ENCODE results near the gene YIF1B.
A peak's percentile ranks its signal among the peaks of the same experiment; 100 is the strongest.

The YIF1B gene

DNA sequence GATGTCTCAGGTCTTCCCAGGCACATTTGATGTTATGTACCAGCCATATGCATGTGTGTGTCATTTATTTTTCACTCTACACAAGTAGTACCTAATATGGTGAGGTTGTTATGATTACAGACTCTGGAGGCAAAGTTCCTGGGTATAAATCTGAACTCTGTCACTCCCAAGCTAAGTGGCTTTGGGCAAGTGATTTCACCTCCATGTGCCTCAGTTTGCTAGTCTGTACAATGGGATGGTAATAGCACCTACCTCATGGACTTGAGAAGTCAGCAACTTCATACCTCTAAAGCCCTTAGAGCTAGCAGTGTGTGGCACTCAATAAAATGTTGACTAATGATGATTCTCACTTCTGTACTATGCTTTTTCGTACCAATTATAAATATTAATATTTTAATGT, 16.0 kb upstream of the YIF1B start:
- no peak for DNase-seq

DNA sequence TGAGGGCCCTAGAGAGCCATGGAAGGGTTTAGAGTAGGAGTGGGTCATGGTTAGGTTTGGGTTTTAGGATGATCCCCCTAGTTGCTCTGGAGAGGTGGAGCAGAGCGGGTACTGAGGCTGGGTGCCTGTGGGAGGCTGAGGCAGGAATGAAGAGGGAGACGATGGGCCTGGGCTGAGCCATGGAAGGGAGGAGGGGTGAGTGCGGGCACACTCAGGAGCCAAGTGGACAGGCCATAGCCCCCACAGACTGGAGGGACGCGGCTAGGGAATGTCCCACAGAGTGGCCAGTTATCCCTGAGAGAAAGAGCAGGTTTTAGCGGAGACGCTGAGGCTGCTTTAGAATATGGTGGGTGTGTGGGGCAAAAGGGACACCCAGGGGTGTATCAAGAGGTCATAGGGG, 13.9 kb upstream of the YIF1B start:
- DNase-seq: no peak

DNA sequence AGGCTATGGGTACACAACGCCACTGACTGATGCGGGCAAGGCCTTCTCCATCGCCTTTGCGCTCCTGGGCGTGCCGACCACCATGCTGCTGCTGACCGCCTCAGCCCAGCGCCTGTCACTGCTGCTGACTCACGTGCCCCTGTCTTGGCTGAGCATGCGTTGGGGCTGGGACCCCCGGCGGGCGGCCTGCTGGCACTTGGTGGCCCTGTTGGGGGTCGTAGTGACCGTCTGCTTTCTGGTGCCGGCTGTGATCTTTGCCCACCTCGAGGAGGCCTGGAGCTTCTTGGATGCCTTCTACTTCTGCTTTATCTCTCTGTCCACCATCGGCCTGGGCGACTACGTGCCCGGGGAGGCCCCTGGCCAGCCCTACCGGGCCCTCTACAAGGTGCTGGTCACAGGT, 10.8 kb upstream of the YIF1B start:
- no peak for DNase-seq

DNA sequence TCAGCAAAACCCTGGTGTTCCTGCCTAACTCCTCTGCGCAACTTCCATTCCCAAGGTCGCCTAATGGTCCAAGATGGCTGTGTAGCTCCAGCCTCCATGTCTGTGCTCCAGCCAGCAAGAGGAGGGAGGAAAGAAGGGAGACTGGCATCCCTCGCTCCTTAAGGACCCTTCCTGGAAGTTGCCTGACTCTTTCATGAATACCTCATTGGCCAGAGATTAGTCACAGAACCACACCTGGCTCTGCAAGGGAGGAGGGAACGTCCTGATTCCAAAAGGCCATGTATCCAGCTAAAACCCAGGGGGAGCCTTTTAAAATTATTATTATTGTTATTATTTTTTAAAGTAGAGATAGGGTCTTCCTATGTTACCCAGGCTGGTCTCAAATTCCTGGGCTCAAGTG, 8.7 kb upstream of the YIF1B start:
- DNase-seq: no peak

DNA sequence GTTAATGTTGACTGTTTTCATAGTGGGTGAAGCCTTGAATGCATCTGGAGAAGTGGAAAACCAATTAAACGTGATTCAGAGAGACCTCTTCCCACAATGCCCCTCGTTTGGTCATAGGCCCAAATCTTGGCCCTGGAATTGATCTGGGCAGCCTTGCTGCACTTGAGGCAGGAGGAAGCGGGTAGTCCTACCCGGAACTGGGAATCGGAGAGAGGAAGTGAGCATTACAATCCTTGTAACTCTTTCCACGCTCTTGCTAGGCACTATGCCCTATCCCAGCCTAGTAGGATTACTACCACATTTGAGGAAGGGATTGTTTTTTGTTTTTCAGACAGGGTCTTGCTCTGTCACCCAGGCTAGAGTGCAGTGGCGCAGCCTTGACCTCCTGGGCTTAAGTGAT, 7.5 kb upstream of the YIF1B start:
- DNase-seq: no peak

DNA sequence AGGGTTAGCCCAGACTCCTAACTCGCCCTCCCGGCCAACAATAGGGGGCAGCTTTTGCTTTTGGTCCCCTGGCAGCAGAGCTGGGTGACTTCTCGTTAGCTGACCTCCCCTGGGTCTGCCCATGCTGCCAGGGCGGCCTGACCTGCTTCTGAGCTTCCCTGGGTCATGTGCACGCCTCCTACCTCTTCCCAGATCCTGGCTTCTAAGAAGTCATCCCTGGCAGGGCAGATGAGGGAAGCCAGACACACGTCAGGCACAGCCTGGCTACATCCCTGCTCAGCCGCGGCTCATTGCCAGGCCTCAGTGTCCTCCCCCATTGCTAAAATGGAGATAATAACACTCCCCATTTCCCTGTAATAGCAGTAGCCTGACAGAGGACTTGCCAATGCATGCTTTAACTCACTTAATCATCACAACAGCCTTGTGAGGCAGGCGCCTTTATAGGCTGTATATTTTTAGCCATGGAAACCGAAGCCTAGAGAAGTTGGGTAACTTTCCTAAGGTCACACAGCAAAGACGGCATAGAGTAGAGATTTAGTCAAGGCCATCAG, 6.0 kb upstream of the YIF1B start:
- DNase-seq: no peak

DNA sequence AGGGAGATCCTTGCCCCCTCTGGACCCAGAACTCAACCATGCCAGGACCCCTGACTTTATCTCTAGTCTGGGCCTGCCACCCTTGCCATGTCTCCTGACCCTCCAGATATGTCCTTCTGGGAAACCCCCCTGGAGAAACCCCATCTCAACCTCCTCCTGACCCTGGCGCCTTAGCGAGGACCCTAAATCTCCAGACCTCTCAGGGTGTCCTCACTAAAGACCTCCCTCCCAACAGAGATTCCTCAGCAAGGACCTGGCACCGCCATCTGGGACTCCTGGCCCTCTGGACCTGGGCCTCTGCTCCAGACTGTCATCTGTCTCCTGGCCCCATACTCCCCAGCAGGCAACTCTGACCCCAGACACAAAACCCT, 5.2 kb upstream of the YIF1B start:
- DNase-seq: no peak

DNA sequence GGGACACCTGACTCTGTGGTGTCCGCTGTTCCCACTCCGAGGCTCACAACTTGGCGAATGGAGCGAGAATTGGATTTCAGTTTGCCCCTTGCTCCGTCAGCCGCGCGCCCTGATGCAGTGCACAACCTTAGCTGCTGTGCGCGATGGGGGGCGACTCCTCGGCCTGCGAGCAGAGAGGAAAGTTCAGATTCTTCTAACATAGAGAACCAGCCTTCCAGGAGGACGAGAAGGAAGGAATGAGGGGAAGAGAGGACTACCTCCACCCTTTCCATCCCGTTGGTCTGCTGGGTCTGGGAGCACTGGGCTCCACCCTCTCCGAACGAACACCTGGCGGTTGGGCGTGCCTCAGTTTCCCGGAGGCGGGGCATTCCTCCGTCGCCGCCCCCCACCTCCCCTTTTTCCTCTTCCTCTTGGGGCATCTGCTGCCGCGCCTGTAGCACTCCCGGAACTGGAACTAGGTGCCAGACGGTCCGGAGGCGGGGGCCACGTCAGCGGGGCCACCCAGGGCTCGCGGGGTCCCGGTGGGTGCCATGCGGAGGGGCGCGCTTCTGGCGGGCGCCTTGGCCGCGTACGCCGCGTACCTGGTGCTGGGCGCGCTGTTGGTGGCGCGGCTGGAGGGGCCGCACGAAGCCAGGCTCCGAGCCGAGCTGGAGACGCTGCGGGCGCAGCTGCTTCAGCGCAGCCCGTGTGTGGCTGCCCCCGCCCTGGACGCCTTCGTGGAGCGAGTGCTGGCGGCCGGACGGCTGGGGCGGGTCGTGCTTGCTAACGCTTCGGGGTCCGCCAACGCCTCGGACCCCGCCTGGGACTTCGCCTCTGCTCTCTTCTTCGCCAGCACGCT, 3.9 kb upstream of the YIF1B start, which contains the start of gene KCNK6:
TSS of gene KCNK6 (plus strand) at position 425 of the 838 bp plus-strand sequence. CDS start at position 531, 106 bp downstream.
- peak; percentile 66 for DNase-seq

DNA sequence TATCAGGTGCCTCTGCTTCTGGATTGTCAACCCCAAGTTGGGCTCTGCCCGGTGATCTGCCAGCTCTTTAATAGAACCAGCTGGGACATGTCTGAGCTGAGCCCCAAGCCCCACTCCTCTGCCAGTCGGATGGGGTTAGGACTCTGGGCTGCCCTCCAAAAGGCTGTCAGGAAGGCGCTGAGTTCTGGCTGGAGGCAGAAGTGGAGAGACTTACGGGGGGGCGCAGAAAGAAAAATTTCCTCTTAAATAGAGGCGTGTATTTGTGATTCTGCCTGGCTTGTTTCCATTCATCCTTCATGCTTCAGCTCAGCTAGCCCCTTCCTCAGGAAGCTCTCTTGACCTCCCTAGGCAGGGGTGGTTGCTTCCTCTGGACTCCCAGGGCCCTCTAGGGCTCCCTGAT, 2.9 kb upstream of the YIF1B start:
- DNase-seq: no peak

DNA sequence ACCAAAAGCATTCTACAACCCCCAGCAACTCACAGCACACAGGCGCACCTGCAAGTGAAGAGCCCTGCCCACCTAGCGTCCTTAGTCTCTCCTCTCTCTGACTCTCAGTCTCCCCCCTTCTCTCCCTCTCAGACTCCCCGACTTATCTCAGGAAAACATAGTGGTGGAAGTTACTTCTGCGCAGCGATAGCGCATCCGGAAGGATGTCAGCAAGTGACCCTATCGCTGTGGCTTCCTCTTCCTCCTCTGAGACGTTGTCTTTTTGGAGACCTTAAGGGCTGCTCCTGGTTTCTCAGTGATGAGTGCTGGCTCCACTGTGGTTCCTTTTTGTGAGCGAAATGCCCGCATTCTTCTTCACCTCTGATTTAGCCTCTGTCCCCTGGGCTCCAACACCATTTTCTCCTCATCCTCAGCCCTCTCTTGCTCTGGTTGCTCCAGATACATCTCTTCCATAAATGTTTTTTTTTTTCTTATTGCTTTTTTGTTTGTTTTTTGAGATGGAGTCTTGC, 1.4 kb upstream of the YIF1B start:
- DNase-seq: no peak

DNA sequence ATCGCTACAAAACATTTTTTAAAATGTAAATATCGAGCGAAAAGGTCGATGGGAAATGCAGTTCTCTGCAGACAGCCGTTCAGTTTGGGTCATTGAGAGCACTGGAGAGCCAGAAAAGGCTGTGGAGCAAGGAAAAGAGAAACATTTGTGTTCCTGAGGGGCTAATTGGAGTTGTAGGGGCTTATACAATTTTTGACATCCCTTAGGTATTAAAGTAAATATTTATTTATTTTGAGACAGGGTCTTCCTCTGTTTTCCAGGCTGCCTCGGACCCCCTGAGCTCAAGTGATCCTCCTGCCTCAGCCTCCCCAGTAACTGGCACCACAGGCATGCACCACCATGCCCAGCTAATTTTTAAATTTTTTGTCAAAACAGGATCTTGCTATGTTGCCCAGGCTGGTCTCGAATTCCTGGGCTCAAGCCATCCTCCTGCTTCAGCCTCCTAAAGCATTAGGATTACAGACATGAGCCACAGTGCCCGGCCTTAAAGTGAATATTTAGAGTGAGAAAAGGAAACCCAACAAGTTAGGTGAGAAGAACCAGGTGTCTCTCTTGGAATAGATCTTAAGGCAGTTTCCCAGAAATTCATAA, 825 bp upstream of the YIF1B start:
- DNase-seq: no peak

DNA sequence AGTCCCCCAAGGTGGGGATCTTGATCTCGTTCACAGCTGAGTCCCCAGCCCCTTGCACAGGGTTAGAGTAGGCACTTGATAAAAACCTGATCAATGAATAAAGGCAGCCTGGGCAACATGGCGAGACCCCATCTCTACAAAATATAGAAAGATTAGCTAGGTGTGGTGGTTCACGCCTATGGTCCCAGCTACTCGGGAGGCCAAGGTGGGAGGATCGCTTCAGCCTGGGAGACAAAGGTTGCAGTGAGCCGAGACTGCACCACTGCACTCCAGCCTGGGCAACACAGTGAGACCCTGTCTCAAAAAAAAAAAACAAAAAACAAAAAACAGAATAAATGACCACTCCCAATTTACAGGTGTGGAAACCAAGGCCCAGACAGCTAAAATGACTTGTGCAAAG, 4.8 kb downstream of the YIF1B start:
- no peak for DNase-seq

DNA sequence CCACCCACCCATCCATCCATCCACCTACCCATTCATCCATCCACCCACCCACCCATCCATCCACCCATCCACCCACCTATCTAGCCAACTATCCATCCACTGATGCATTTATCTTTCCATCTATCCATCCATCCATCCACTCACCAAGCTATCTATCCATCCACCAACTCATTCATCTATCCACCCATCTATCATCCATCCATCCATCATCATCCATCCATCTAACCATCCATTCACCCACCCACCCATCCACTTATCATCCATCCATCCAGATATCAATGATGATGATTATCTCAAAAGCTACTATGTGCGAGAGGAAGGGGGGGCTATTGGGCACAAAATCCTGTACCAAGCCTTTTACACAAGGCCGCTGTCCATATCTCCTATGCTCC, 5.5 kb downstream of the YIF1B start:
- no peak for DNase-seq

DNA sequence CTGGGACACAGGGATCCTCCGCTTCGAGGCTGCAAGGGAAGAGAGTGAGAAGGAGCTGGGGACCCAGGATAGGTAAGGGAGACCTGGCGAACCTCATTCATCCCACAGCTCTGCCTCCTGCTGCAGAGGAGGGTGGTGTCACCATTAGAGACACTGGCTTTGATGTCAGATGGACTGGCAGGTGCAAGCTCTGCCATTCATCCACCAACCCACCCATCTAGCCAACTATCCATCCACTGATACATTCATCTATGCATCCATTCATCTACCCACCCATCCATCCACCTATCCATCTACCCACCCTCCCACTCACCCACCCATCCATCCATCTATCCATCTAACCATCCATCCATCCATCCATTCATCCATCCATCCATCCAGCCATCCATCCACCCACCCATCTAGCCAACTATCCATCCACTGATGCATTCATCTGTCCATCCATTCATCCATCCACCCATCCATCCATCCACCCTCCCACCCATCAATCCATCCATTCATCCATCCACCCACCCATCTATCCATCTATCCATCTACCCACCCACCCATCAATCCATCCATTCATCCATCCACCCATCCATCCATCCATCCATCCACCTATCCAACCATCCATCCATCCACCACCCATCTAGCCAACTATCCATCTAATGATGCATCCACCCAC, 6.0 kb downstream of the YIF1B start:
- DNase-seq: no peak

DNA sequence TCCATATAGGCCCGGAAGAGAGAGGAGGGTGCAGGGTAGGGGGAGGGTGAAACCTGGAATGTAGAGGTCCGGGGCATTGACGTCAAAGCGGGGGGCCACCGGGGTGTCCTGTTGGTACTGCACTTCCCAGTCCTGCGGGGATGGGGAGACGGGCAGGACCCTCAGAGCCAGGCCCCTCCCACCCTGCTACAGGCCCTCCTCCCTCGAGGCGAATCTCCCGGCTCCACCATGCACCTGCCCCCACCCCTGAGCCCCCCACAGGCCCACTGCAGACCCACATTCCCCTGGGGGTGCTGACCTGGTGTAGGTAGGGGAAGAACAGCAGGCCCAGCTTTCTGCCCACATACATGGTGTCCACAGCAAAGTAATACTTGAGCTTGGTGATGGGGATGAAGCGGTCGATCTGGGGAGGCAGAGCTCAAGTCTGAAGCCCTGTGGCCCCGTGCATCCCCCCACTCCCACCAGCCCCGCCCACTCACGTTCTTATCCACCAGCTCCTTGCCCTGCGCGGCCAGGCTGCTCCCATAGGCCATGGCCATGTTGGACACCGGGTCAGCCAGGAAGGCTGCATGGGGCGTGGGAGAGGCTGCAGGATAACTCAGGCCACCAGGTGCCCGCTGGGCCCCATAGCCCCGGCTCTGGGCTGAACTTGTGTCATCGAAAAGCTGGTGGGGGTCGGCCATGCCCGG, 6.7 kb downstream of the YIF1B start:
- no peak for DNase-seq

DNA sequence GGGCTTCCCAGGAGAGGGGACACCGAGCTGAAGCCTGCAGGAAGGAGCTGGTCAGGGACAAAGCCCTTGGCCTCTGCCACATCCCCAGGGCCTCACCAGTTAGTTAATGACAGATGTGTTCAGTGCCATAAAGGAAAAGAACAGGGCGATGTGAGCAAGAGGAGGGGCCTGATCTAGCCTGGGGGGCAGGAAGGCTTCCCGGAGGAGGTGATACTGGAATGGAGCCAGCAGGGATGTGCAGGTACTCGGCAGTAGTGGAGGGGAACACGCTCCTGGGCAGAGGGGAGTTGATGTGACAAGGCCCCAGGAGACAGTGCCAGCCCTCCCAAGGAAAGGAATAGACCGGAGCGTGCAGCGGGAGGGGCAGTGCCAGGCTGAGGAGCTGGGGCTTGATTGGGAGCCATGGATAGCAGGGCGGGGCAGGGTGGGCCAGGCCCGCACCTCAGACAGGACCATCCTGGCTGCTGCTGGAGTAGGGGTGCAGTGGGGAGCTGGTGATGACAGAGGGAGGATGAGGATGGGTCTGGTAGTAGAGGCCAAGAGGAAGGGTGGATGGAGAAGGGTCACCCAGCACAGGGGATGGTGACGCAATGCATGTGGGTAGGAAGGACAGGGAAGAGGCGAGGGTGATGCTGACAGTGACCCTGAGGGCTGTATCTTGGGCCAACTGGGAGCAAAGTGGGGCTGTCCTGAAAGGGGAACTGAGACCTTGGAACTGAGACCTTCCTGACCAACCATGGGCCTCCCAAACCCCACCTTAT, 7.6 kb downstream of the YIF1B start:
- DNase-seq: no peak

DNA sequence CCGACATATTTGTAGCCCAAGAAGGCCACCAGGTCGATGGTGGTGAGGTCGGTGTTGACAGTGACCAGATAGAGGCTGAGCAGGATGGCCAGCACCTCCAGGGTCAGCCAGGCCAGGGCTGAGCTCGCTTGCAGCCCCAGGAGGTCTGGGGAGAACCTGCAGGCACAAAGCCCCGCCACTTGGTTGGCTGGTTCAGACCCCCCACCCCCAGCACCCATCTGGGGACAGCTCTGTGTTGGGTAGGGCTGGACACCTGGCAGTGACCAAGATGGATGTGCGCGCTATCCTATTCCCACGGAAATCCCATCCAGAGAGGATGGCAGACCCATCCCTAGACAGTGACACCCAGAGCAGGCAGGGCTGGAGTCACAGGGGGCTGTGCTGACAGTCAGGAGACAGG, 8.2 kb downstream of the YIF1B start:
- DNase-seq: no peak

DNA sequence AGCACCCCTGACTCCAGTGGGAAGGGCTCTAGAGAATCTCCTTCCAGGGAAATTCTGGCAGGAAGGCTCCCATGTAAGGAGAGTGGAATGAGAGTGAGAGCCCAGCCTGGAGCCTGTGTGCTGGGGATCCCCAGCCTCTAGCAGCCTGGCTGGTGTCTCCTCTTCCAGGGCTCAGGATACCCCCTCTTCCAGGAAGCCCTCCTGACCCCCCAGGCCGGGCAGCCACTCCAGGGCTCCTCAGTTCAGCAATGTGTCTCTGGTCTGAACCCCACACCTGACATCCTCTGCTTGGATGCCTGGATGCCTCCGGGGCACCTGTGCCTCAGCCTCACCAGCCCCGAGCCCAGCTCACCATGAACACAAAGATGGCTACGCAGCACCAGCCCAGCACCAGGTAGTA, 8.7 kb downstream of the YIF1B start:
- no peak for DNase-seq

DNA sequence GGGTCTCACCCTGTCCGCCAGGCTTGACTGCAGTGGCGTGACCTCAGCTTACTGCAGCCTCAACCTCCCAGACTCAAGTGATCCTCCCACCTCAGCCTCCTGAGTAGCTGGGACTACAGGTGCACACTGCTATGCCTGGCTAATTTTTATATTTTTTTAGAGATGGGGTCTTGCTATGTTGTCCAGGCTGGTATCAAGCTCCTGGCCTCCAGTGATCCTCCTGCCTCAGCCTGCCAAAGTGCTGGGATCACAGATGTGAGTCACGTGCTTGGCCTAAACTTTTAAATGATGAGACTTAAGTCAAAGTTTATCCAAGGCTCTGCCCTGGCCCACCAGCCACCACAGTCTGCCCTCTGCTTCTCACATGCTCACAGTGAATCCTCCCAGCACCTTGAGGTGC, 9.5 kb downstream of the YIF1B start:
- no peak for DNase-seq

DNA sequence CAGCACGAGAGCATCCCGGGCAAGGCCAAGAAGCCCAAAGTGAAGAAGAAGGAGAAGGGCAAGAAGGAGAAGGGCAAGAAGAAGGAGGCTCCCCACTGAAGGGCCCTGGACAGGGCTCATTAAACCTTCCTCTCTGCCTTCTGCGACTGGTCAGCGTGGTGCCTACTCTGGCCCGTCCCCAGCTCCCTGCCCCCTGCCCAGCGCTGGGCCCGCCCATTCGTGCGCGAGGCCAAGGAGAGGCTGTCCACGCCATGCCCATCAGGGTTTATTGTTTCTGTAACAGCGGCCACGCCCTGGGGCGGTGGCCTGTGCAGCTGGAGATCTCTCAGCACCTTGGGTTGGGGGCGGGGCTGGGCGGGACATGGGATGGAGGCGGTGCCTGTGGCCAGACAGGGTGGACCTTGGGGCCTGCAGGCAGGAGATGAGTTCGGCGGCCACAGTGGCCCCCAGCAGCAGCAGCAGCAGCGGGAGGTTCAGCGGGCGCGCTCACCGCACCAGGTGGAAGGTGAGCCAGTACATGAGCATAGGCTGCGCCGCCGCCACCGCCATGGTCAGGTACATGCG, 10.8 kb downstream of the YIF1B start:
- DNase-seq: no peak

DNA sequence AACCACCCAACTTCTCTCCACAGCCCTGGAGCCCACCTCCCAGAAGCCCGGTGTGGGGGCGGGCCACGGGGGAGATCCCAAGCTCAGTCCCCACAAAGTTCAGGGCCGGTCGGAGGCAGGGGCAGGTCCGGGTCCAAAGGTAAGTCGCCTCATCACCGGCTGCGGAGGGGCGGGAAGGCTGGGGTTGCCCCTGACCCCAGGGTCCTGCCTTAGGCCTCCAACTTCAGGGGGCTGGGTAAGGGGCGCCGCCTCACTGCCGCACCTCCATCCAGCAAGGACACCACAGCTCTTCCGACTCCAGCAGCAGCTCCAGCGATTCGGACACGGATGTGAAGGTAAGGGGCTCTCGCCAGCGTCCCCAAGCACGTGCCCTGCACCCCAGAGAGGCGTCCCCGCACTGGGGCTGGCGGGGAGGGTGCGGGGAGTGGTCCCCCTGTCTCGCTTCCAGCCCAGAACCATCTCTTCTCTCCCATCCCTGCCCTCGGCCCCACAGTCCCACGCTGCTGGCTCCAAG, 11.3 kb downstream of the YIF1B start:
- DNase-seq: no peak

All from stimulated activated CD4-positive, alpha-beta T cell treated with anti-CD3 and anti-CD28 coated beads, Interleukin-12 subunit alpha, Interleukin-12 subunit beta, amount 100 ng/mL, for 4 hours (primary cell).